GM12878 (cell line): ENCODE data around the gene ATXN7L1.

Source experiments
- BHLHE40 ChIP-seq, 2 experiments: fragments of 450-650 bp in 1 of 2; IDR thresholded peaks; 2 replicates each; pipeline ENCODE4 v1.6.1; 2011 to 2017; ENCODE audit warnings: low read depth in 2 of 2, borderline replicate concordance in 1 of 2, improper control_type of control experiment in 1 of 2, low read length in 1 of 2, mild to moderate bottlenecking in 1 of 2
- CTCF ChIP-seq, 3 experiments: IDR thresholded peaks in 2 of 3; conservative IDR thresholded peaks in 1 of 3; 2 replicates each; pipeline ENCODE4 v1.5.1; 2011; ENCODE audit warnings: low read depth in 3 of 3, low read length in 3 of 3, mild to moderate bottlenecking in 3 of 3, control low read depth in 2 of 3, moderate library complexity in 2 of 3, inconsistent platforms in 1 of 3, mixed read lengths in 1 of 3; ENCODE audit not compliant: control insufficient read depth in 2 of 3, insufficient read depth in 1 of 3; ENCODE audit errors: extremely low read depth in 1 of 3
- GABPA ChIP-seq: IDR thresholded peaks from 2 replicates; pipeline ENCODE4 v1.6.1; 2014; ENCODE audit warnings: antibody characterized with exemption, low read depth, mild to moderate bottlenecking, inconsistent platforms
- KDM1A ChIP-seq: fragments of 200-600 bp; sonication (generic); IDR thresholded peaks from 2 replicates; pipeline ENCODE4 v1.6.1; 2016; ENCODE audit warnings: borderline replicate concordance
- POLR2AphosphoS5 ChIP-seq: IDR thresholded peaks from 2 replicates; pipeline ENCODE4 v1.6.1; 2011; ENCODE audit warnings: mild to moderate bottlenecking, low read length, inconsistent platforms
- YY1 ChIP-seq: IDR thresholded peaks from 2 replicates; pipeline ENCODE4 v1.6.1; 2011; ENCODE audit warnings: low read depth, mild to moderate bottlenecking, low read length
- ZZZ3 ChIP-seq: IDR thresholded peaks from 2 replicates; pipeline ENCODE4 v1.6.1; 2011; ENCODE audit warnings: low read depth; ENCODE audit not compliant: control insufficient read depth, insufficient read length

- no peak for TF ChIP-seq YY1
- TF ChIP-seq CTCF (IDR thresholded peaks at IDR 0.05 in 2 of 3, conservative IDR thresholded peaks at IDR 0.05 in 1 of 3; ENCODE audit: control insufficient read depth in 2 of 3, extremely low read depth in 1 of 3, insufficient read depth in 1 of 3, low read depth in 3 of 3, low read length in 3 of 3) = no peak
- no peak for TF ChIP-seq GABPA
- no peak for TF ChIP-seq BHLHE40 (IDR thresholded peaks at IDR 0.05; ENCODE audit: borderline replicate concordance in 1 of 2, low read depth in 2 of 2, low read length in 1 of 2)
- TF ChIP-seq ZZZ3 = no peak
- TF ChIP-seq KDM1A = no peak
- no peak for TF ChIP-seq POLR2AphosphoS5
Observed at GRCh38 chr7:105731042-105731441, 145.4 kb downstream of the ATXN7L1 start.
